Liver (tissue), 9 donors: ENCODE data around the gene NUP214. TPM values are rescaled to one million over a fixed set of nuclear protein-coding genes. Genes with fewer than 3 reads are reported as not detected.

Experiments used
- DNase-seq: peaks from one replicate; pipeline ENCODE4 v3.0.0-alpha.2; 2017; ENCODE audit warnings: low spot score
- H3K27ac ChIP-seq, 2 donors: one replicate each; pipeline ENCODE4 v1.7.0; 2013; ENCODE audit warnings: inconsistent platforms in 2 of 2, low read length in 2 of 2, control low read depth in 1 of 2, low read depth in 1 of 2, mild to moderate bottlenecking in 1 of 2
- H3K27me3 ChIP-seq, 4 donors: one replicate each; pipeline versions ENCODE4 v1.6.1 to v1.7.0; 2013; ENCODE audit warnings: low read length in 3 of 4, inconsistent platforms in 1 of 4, mild to moderate bottlenecking in 1 of 4, moderate library complexity in 1 of 4; ENCODE audit not compliant: control insufficient read depth in 4 of 4, insufficient read depth in 4 of 4
- H3K36me3 ChIP-seq, 4 donors: one replicate each; pipeline versions ENCODE4 v1.6.1 to v1.7.0; 2013; ENCODE audit warnings: low read length in 3 of 4, mild to moderate bottlenecking in 3 of 4, low read depth in 1 of 4, moderate library complexity in 1 of 4; ENCODE audit not compliant: control insufficient read depth in 4 of 4, insufficient read depth in 3 of 4
- H3K4me1 ChIP-seq, 4 donors: one replicate each; pipeline versions ENCODE4 v1.6.1 to v1.7.0; 2013; ENCODE audit warnings: low read length in 3 of 4, mild to moderate bottlenecking in 3 of 4, moderate library complexity in 1 of 4; ENCODE audit not compliant: control insufficient read depth in 4 of 4, insufficient read depth in 4 of 4
- H3K4me3 ChIP-seq, 3 donors: one replicate each; pipeline versions ENCODE4 v1.6.1 to v1.7.0; 2013; ENCODE audit warnings: low read length in 3 of 3, control low read depth in 1 of 3, low read depth in 1 of 3, mild to moderate bottlenecking in 1 of 3
- H3K9ac ChIP-seq, 2 donors: one replicate each; pipeline ENCODE4 v1.7.0; 2013; ENCODE audit warnings: low read length in 2 of 2, mild to moderate bottlenecking in 2 of 2, moderate library complexity in 2 of 2, control low read depth in 1 of 2, low read depth in 1 of 2
- H3K9me3 ChIP-seq, 4 donors: one replicate each; pipeline versions ENCODE4 v1.6.1 to v1.7.0; 2013; ENCODE audit warnings: low read length in 3 of 4; ENCODE audit not compliant: control insufficient read depth in 4 of 4
- FOXA1 ChIP-seq: IDR thresholded peaks from 2 replicates; pipeline ENCODE4 v1.6.1; 2016; ENCODE audit warnings: antibody characterized with exemption
- FOXA2 ChIP-seq: IDR thresholded peaks from 2 replicates; pipeline ENCODE4 v1.6.1; 2016; ENCODE audit warnings: antibody characterized with exemption
- HNF4A ChIP-seq, 2 donors: conservative IDR thresholded peaks; 2 replicates each; pipeline ENCODE4 v1.6.1; 2016; ENCODE audit warnings: antibody characterized with exemption in 2 of 2, mild to moderate bottlenecking in 2 of 2
- HNF4G ChIP-seq: IDR thresholded peaks from 2 replicates; pipeline ENCODE4 v1.6.1; 2016; ENCODE audit warnings: antibody characterized with exemption
- JUND ChIP-seq, 2 donors: IDR thresholded peaks; 2 replicates each; pipeline ENCODE4 v1.6.1; 2016; ENCODE audit warnings: antibody characterized with exemption in 2 of 2
- NR2F2 ChIP-seq: IDR thresholded peaks from 2 replicates; pipeline ENCODE4 v1.6.1; 2016; ENCODE audit warnings: antibody characterized with exemption
- RAD21 ChIP-seq, 2 donors: IDR thresholded peaks; 2 replicates each; pipeline ENCODE4 v1.6.1; 2016; ENCODE audit warnings: antibody characterized with exemption in 2 of 2, mild to moderate bottlenecking in 2 of 2
- RXRA ChIP-seq, 2 donors: IDR thresholded peaks; 2 replicates each; pipeline ENCODE4 v1.6.1; 2017 to 2018; ENCODE audit warnings: antibody characterized with exemption in 2 of 2, mild to moderate bottlenecking in 1 of 2
- SP1 ChIP-seq: IDR thresholded peaks from 2 replicates; pipeline ENCODE4 v1.6.1; 2018; ENCODE audit warnings: antibody characterized with exemption, mild to moderate bottlenecking
- TAF1 ChIP-seq: conservative IDR thresholded peaks from 2 replicates; pipeline ENCODE4 v1.6.1; 2016; ENCODE audit warnings: antibody characterized with exemption, mild to moderate bottlenecking
- YY1 ChIP-seq: IDR thresholded peaks from 2 replicates; pipeline ENCODE4 v1.6.1; 2016; ENCODE audit warnings: antibody characterized with exemption, mild to moderate bottlenecking
- WGBS: extraction: QIAGEN DNeasy Blood & Tissue Kit; methylation state at CpG from one replicate; pipeline ENCODE4 v1.1.7; 2013; 5-methylcytosine and 5-hydroxymethylcytosine counted together
- polyA plus RNA-seq, 2 donors: library from polyadenylated mRNA; stranded (reverse) in 1 of 2; unstranded in 1 of 2; fragments of 200-250 nt in 1 of 2; fragments of >200 nt in 1 of 2; fragmentation: Nextera tagmentation in 1 of 2; extraction: Ambion mirVana in 1 of 2; gene quantifications; one replicate each; pipeline versions ENCODE4 v1.2.1 to v1.2.3, GENCODE V29; 2013 to 2015
- total RNA-seq, 2 donors: library from RNA; depleted of rRNA; stranded (reverse); fragments of >200 nt; gene quantifications; one replicate each; pipeline ENCODE4 v1.2.3, GENCODE V29; 2014
- TF ChIP-seq, protein P1 (sequence below): IDR thresholded peaks from 2 replicates; pipeline ENCODE4 v1.6.1; 2016; ENCODE audit warnings: antibody characterized with exemption
- TF ChIP-seq, protein P2 (sequence below): IDR thresholded peaks from 2 replicates; pipeline ENCODE4 v1.6.1; 2016; ENCODE audit warnings: antibody characterized with exemption
- TF ChIP-seq, protein P3 (sequence below): IDR thresholded peaks from 2 replicates; pipeline ENCODE4 v1.6.1; 2016; ENCODE audit warnings: antibody characterized with exemption
- TF ChIP-seq, protein P4 (sequence below): fragments of 150-350 bp; IDR thresholded peaks from 2 replicates; pipeline ENCODE4 v1.5.1; 2017; ENCODE audit warnings: improper control_type of control experiment, low read depth, low read length; ENCODE audit not compliant: missing input control
- TF ChIP-seq, protein P5 (sequence below): IDR thresholded peaks from 2 replicates; pipeline ENCODE4 v1.6.1; 2016; ENCODE audit warnings: antibody characterized with exemption, mild to moderate bottlenecking
- donor health status: healthy.
- donor health status: healthy.
- donor health status: healthy.
- donor health status: healthy.
- donor health status: healthy.

The NUP214 gene
- total and polyA plus RNA-seq, 4 donors: 8.8 to 19.5 (median 16.5) TPM

DNA sequence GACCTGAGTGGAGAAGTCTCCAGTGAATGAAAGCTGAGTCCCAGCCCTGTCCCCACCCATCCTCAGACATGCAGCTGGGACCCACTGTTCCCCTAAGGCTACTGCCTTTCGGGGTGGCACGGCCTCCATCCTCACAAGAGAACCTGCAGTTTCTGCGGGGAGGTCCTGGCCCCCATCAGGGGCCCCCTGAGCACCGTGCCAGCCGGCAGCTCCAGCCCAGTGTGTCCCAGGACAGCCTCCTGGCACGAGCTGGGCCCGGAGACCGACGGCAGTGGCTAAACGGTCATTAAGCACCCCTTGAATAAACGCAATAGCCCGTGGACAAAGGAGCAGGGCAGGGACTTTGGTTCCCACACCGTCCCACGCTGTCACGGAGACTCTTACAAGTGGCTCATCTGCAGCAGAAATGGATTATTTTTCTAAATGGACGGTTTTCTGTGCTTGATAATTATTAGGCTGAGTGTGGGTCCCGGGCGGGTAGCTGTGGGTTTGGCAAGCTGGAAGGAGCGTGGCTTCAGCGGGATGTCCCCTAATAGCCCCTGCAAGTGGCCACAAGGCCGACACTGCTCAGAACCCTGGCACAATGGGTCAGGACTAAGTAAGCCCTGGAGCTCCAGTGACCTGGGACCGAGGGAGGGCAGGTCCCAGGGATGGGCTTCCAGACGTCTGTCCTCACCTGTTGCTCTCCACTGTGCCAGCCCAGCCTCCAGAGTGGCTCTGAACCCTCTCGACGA, 133.5 kb downstream of the NUP214 start:
- TF ChIP-seq, protein P1, sequence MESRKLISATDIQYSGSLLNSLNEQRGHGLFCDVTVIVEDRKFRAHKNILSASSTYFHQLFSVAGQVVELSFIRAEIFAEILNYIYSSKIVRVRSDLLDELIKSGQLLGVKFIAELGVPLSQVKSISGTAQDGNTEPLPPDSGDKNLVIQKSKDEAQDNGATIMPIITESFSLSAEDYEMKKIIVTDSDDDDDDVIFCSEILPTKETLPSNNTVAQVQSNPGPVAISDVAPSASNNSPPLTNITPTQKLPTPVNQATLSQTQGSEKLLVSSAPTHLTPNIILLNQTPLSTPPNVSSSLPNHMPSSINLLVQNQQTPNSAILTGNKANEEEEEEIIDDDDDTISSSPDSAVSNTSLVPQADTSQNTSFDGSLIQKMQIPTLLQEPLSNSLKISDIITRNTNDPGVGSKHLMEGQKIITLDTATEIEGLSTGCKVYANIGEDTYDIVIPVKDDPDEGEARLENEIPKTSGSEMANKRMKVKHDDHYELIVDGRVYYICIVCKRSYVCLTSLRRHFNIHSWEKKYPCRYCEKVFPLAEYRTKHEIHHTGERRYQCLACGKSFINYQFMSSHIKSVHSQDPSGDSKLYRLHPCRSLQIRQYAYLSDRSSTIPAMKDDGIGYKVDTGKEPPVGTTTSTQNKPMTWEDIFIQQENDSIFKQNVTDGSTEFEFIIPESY: no peak
- no peak for TF ChIP-seq HNF4A (conservative IDR thresholded peaks at IDR 0.05)
- TF ChIP-seq HNF4G: no peak
- no peak for TF ChIP-seq NR2F2
- TF ChIP-seq, protein P2, sequence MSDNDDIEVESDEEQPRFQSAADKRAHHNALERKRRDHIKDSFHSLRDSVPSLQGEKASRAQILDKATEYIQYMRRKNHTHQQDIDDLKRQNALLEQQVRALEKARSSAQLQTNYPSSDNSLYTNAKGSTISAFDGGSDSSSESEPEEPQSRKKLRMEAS: no peak
- no peak for TF ChIP-seq RAD21 (IDR thresholded peaks at IDR 0.05)
- TF ChIP-seq, protein P3, sequence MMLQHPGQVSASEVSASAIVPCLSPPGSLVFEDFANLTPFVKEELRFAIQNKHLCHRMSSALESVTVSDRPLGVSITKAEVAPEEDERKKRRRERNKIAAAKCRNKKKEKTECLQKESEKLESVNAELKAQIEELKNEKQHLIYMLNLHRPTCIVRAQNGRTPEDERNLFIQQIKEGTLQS: no peak
- TF ChIP-seq FOXA2: no peak
- TF ChIP-seq TAF1: no peak
- no peak for TF ChIP-seq JUND (IDR thresholded peaks at IDR 0.05)
- no peak for TF ChIP-seq FOXA1
- TF ChIP-seq, protein P4, sequence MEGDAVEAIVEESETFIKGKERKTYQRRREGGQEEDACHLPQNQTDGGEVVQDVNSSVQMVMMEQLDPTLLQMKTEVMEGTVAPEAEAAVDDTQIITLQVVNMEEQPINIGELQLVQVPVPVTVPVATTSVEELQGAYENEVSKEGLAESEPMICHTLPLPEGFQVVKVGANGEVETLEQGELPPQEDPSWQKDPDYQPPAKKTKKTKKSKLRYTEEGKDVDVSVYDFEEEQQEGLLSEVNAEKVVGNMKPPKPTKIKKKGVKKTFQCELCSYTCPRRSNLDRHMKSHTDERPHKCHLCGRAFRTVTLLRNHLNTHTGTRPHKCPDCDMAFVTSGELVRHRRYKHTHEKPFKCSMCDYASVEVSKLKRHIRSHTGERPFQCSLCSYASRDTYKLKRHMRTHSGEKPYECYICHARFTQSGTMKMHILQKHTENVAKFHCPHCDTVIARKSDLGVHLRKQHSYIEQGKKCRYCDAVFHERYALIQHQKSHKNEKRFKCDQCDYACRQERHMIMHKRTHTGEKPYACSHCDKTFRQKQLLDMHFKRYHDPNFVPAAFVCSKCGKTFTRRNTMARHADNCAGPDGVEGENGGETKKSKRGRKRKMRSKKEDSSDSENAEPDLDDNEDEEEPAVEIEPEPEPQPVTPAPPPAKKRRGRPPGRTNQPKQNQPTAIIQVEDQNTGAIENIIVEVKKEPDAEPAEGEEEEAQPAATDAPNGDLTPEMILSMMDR: no peak
- TF ChIP-seq RXRA (IDR thresholded peaks at IDR 0.05): no peak
- TF ChIP-seq, protein P5, sequence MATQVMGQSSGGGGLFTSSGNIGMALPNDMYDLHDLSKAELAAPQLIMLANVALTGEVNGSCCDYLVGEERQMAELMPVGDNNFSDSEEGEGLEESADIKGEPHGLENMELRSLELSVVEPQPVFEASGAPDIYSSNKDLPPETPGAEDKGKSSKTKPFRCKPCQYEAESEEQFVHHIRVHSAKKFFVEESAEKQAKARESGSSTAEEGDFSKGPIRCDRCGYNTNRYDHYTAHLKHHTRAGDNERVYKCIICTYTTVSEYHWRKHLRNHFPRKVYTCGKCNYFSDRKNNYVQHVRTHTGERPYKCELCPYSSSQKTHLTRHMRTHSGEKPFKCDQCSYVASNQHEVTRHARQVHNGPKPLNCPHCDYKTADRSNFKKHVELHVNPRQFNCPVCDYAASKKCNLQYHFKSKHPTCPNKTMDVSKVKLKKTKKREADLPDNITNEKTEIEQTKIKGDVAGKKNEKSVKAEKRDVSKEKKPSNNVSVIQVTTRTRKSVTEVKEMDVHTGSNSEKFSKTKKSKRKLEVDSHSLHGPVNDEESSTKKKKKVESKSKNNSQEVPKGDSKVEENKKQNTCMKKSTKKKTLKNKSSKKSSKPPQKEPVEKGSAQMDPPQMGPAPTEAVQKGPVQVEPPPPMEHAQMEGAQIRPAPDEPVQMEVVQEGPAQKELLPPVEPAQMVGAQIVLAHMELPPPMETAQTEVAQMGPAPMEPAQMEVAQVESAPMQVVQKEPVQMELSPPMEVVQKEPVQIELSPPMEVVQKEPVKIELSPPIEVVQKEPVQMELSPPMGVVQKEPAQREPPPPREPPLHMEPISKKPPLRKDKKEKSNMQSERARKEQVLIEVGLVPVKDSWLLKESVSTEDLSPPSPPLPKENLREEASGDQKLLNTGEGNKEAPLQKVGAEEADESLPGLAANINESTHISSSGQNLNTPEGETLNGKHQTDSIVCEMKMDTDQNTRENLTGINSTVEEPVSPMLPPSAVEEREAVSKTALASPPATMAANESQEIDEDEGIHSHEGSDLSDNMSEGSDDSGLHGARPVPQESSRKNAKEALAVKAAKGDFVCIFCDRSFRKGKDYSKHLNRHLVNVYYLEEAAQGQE: no peak
- no peak for TF ChIP-seq YY1
- TF ChIP-seq SP1: no peak
- no peak for DNase-seq
- Histone ChIP-seq H3K27me3 (no peaks in the 10 kb centered on the region), H3K9me3 (no peaks in the 10 kb centered on the region), H3K9ac (no peak overlapping the region), H3K4me3 (no peak overlapping the region), H3K27ac (no peak overlapping the region), H3K4me1 (peaks cover 0 to 7% (median 2%) of the 10 kb centered on the region in 4 donors), H3K36me3 (peaks cover 0 to 2% (median 0%) of the 10 kb centered on the region in 4 donors)
- WGBS: 85% methylated on average over 25 of the region's 25 CpGs
